ENCODE measurements around the gene SPESP1.

DNA sequence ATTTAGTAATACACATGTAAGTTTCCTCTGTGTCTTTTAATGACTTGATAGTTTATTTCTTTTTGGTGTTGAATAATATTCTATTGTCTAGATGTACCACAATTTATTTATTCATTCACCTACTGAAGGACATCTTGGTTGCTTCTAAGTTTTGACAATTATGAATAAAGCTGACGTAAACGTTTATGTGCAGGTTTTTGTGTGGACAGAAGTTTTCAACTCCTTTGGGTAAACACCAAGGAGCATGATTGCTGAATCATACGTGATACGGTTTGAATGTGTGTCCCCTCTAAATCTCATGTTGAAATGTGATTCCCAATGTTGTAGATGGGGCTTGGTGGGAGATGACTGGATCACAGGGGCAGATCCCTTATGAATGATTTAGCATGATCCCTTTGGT is 21.5 kb downstream of the SPESP1 start:
- TF ChIP-seq POLR2A (IDR thresholded peaks at IDR 0.05; ENCODE audit: low read depth, low read length), result no peak
- TF ChIP-seq TAF1 (IDR thresholded peaks at IDR 0.05; ENCODE audit: low read depth, low read length), result no peak
